Colonic mucosa (tissue), 4 donors: Measurements from ENCODE around the gene SPATA17. TPM values are rescaled to one million over a fixed set of nuclear protein-coding genes. Genes with fewer than 3 reads are reported as not detected.

Source experiments
- DNase-seq: peaks from one replicate; pipeline ENCODE4 v3.0.0-alpha.2; 2020
- H3K27ac ChIP-seq: fragments of 200-600 bp; one replicate; pipeline ENCODE4 v1.8.0; 2021
- H3K27me3 ChIP-seq: fragments of 200-600 bp; one replicate; pipeline ENCODE4 v1.8.0; 2021
- H3K36me3 ChIP-seq: fragments of 200-600 bp; one replicate; pipeline ENCODE4 v1.8.0; 2021
- H3K4me1 ChIP-seq: fragments of 200-600 bp; one replicate; pipeline ENCODE4 v1.8.0; 2021; ENCODE audit warnings: mild to moderate bottlenecking
- H3K4me3 ChIP-seq: fragments of 200-600 bp; one replicate; pipeline ENCODE4 v1.8.0; 2021
- H3K9ac ChIP-seq, 2 donors: one replicate each; pipeline ENCODE4 v1.7.0; 2013; ENCODE audit warnings: control low read depth in 2 of 2, low read depth in 2 of 2, low read length in 2 of 2
- H3K9me3 ChIP-seq: fragments of 200-600 bp; one replicate; pipeline ENCODE4 v1.8.0; 2021
- intact Hi-C: fragments of 100-400 bp; cut with DNase I; formaldehyde crosslinking; loops from one replicate; pipeline ENCODE4 v1.14.1; 2022
- total RNA-seq, 2 donors: library from RNA; stranded (reverse); fragmentation: NEBNext Ultra II Directional in 1 of 2; extraction: Animal tissue kit (Norgen Biotek cat#: 25700) in 1 of 2; gene quantifications; one replicate each; pipeline ENCODE4 v1.2.1, GENCODE V29; 2021
- TF ChIP-seq, protein P1 (sequence below): fragments of 200-600 bp; IDR thresholded peaks from one replicate; pipeline ENCODE4 v1.8.0; 2022; ENCODE audit warnings: antibody characterized with exemption, mild to moderate bottlenecking
- donor health status: healthy.
- donor health status: DM: no; HTN: no; CAD: no.
- donor health status: DM: no; HTN: no; CAD: no.

The SPATA17 gene
- total RNA-seq, 2 donors from 2014 or later = 0.45 to 1.1 TPM

DNA sequence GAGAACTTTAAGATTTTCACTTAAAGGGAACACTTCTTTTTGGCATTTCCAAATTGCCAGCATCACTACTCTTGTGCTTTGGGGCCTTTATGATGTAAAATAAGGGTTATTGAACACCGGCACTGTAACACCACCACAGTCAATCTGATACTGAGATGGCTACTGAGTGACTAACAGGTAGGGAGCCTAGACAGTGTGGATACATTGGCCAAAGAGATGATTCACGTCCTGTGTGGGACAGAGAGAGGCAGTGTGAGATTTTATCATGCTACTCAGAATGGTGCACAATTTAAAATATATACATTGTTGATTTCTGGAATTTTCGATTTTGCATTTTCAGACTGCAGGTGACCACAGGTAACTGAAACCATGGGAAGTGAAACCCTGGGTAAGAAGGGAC lies 261.6 kb downstream of the SPATA17 start:
- no peaks in the 10 kb centered on the region for H3K4me1 ChIP-seq
- no peaks in the 10 kb centered on the region for H3K36me3 ChIP-seq
- TF ChIP-seq, protein P1, sequence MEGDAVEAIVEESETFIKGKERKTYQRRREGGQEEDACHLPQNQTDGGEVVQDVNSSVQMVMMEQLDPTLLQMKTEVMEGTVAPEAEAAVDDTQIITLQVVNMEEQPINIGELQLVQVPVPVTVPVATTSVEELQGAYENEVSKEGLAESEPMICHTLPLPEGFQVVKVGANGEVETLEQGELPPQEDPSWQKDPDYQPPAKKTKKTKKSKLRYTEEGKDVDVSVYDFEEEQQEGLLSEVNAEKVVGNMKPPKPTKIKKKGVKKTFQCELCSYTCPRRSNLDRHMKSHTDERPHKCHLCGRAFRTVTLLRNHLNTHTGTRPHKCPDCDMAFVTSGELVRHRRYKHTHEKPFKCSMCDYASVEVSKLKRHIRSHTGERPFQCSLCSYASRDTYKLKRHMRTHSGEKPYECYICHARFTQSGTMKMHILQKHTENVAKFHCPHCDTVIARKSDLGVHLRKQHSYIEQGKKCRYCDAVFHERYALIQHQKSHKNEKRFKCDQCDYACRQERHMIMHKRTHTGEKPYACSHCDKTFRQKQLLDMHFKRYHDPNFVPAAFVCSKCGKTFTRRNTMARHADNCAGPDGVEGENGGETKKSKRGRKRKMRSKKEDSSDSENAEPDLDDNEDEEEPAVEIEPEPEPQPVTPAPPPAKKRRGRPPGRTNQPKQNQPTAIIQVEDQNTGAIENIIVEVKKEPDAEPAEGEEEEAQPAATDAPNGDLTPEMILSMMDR = no peak
- no peaks in the 10 kb centered on the region for H3K9me3 ChIP-seq
- intact Hi-C loops = no loop called here
- H3K9ac ChIP-seq = no peak overlapping the region
- DNase-seq = no peak
- H3K4me3 ChIP-seq = no peak overlapping the region
- H3K27ac ChIP-seq = no peak overlapping the region
- H3K27me3 ChIP-seq = no peaks in the 10 kb centered on the region

DNA sequence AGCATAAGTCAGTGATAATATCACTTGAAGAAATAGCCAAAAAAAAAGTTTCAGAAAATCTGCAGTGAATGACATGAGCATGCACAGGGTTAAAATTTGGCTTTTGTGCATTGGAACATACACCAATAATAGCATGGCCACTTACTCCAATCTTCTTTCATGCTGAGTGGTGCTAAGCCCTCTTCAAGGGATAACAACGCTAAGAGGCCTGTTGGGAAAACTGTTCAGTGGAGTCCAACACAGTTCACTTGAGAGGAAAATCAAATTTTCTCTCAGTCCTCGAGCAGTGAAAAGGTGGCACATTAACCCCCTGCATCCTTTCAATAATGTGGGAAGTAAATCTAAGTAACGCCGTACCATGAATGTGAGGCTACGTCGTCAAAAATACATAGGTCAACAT lies 264.7 kb downstream of the SPATA17 start:
- Histone ChIP-seq H3K4me1 (no peaks in the 10 kb centered on the region), H3K9ac (no peak overlapping the region), H3K36me3 (no peaks in the 10 kb centered on the region), H3K27me3 (no peaks in the 10 kb centered on the region), H3K27ac (no peak overlapping the region), H3K4me3 (no peak overlapping the region), H3K9me3 (no peaks in the 10 kb centered on the region)
- no peak for DNase-seq
- TF ChIP-seq, protein P1 = no peak
- intact Hi-C loops = no loop called here

DNA sequence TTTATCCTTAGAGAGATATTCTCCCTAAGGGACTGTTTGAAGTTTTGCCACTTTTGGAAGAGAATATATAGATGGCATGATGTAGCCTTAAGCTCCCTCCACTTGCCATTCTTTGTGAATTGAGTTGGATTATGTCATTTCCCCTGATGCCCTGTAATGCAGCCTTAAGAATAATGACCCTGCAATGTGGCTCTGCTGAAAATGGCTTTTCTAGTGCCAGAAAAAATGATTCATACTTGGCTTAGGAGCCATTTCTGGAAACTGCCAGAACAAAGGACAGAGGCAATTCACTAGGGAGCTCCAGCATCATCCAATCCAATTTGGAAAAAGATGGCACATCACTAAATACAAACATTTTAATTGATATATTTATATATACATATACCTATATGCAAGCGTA lies 265.3 kb downstream of the SPATA17 start:
- no peaks in the 10 kb centered on the region for H3K4me1 ChIP-seq
- intact Hi-C loops = no loop called here
- no peaks in the 10 kb centered on the region for H3K27me3 ChIP-seq
- TF ChIP-seq, protein P1 = no peak
- no peak for DNase-seq
- H3K9me3 ChIP-seq = no peaks in the 10 kb centered on the region
- H3K4me3 ChIP-seq = no peak overlapping the region
- H3K36me3 ChIP-seq = no peaks in the 10 kb centered on the region
- H3K9ac ChIP-seq = no peak overlapping the region
- H3K27ac ChIP-seq = no peak overlapping the region

DNA sequence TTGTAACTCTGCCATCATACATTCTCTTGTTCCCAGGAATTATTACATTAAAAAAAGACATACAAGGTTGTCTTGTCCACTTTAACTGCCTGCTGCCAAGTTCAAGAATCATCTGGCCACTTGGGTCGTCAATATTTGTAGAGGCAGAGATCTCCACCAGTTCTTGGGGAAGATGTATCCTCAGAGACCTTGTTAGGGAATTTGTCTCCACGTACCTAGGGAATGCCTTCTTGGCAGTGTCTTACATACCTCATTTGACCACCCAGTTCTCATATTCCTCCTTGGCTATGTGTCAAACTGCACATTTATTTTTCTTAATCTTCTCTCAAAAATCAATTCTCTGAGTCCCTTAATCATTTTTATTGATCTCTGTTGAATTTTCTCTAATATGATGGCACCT lies 266.0 kb downstream of the SPATA17 start:
- TF ChIP-seq, protein P1 = no peak
- Histone ChIP-seq H3K36me3 (no peaks in the 10 kb centered on the region), H3K4me1 (no peaks in the 10 kb centered on the region), H3K27me3 (no peaks in the 10 kb centered on the region), H3K27ac (no peak overlapping the region), H3K9me3 (no peaks in the 10 kb centered on the region), H3K9ac (no peak overlapping the region), H3K4me3 (no peak overlapping the region)
- intact Hi-C loops = no loop called here
- DNase-seq = no peak

DNA sequence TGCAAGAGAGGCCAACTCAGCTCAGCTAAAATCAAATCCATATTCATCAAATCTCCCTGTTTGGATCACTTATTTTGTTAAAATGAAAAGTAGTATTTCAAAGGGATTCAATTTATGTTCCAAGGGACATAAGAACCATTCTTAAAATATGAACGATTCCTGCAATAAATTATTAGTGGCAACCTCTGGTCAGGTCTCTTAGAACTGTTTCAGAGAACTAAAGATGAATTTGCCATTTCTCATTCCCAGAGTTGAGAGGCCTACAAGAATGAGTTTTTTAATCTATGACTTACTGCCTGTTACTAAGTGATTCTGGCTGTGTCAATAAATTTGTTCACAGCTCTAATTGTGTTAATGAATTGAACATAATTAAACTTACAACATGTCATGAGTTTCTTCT lies 268.5 kb downstream of the SPATA17 start:
- intact Hi-C loops = no loop called here
- no peaks in the 10 kb centered on the region for H3K4me1 ChIP-seq
- H3K27me3 ChIP-seq = no peaks in the 10 kb centered on the region
- no peak overlapping the region for H3K9ac ChIP-seq
- no peaks in the 10 kb centered on the region for H3K9me3 ChIP-seq
- no peaks in the 10 kb centered on the region for H3K36me3 ChIP-seq
- TF ChIP-seq, protein P1 = no peak
- H3K27ac ChIP-seq = no peak overlapping the region
- no peak for DNase-seq
- H3K4me3 ChIP-seq = no peak overlapping the region

DNA sequence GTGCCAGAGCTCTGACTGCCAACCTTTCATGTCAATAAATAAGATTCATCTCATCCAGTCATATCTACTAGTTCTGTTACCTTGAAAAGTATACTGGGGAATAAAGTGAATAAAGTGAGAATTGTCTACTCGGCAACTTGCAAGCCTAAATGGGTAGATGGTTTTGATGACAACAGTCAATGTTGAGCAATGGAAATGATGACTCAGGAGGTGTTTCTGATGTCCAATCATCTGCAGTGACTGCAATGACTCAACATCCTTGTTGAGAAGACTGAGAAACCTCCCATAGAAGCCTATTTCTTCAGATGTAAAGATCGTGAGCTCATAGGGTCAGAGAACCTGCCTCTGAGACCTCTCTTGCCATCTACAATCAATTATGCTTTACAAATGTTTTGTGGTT lies 276.4 kb downstream of the SPATA17 start:
- TF ChIP-seq, protein P1 = no peak
- Histone ChIP-seq H3K4me3 (no peak overlapping the region), H3K4me1 (no peaks in the 10 kb centered on the region), H3K36me3 (no peaks in the 10 kb centered on the region), H3K9ac (no peak overlapping the region), H3K9me3 (no peaks in the 10 kb centered on the region), H3K27ac (no peak overlapping the region), H3K27me3 (no peaks in the 10 kb centered on the region)
- intact Hi-C loops = no loop called here
- no peak for DNase-seq
